ENCODE measurements around the gene FAM131B.

FAM131B gene

GRCh38 chr7:143382791-143383641 is 20.5 kb upstream of the FAM131B start:
- DNase-seq (ENCODE audit: low spot score): no peak

GRCh38 chr7:143382126-143382790 is 19.7 kb upstream of the FAM131B start:
- no peak for DNase-seq (ENCODE audit: low spot score)

GRCh38 chr7:143381427-143382125 is 19.1 kb upstream of the FAM131B start:
- peak; percentile 79 for DNase-seq (ENCODE audit: low spot score)

GRCh38 chr7:143380646-143381426 is 18.3 kb upstream of the FAM131B start, which contains the start of gene ZYX:
Gene ZYX, plus strand, starts transcription at chr7:143381345. Its CDS starts 227 bp downstream, at chr7:143381572.
- DNase-seq (ENCODE audit: low spot score): peak; percentile 98

GRCh38 chr7:143380260-143380645 is 17.7 kb upstream of the FAM131B start:
- peak; percentile 88 for DNase-seq (ENCODE audit: low spot score)

- no peak for DNase-seq (ENCODE audit: low spot score)
Observed at GRCh38 chr7:143379611-143380259, 17.2 kb upstream of the FAM131B start.

- DNase-seq (ENCODE audit: low spot score): no peak
Observed at GRCh38 chr7:143376396-143376795, 13.9 kb upstream of the FAM131B start.

GRCh38 chr7:143375298-143376034 is 13.0 kb upstream of the FAM131B start:
- DNase-seq (ENCODE audit: low spot score): no peak

- no peak for DNase-seq (ENCODE audit: low spot score)
Observed at GRCh38 chr7:143374561-143374960, 12.0 kb upstream of the FAM131B start.

- DNase-seq (ENCODE audit: low spot score): no peak
Observed at GRCh38 chr7:143373255-143373794, 10.8 kb upstream of the FAM131B start.

GRCh38 chr7:143372070-143372469 is 9.6 kb upstream of the FAM131B start:
- DNase-seq (ENCODE audit: low spot score): no peak

- DNase-seq (ENCODE audit: low spot score): no peak
Observed at GRCh38 chr7:143369678-143370651, 7.5 kb upstream of the FAM131B start.

- no peak for DNase-seq (ENCODE audit: low spot score)
Observed at GRCh38 chr7:143368387-143368786, 5.9 kb upstream of the FAM131B start.

- DNase-seq (ENCODE audit: low spot score): no peak
Observed at GRCh38 chr7:143367972-143368371, 5.5 kb upstream of the FAM131B start.

GRCh38 chr7:143363016-143363937 is 764 bp upstream of the FAM131B start:
- DNase-seq (ENCODE audit: low spot score): no peak

- DNase-seq (ENCODE audit: low spot score): no peak
Observed at GRCh38 chr7:143361552-143362130, 872 bp downstream of the FAM131B start.

- no peak for DNase-seq (ENCODE audit: low spot score)
Observed at GRCh38 chr7:143360788-143361551, 1.5 kb downstream of the FAM131B start.
